ENCODE measurements around the gene SH3YL1.
"Not testable (repeated sequence)": the region's sequence is repeated elsewhere in the genome, so short reads cannot be mapped to it uniquely, and the experiment has no call there.

The SH3YL1 gene

GRCh38 chr2:175880-176820 is 87.7 kb downstream of the SH3YL1 start:
- DNase-seq: no peak

GRCh38 chr2:175161-175786 is 88.6 kb downstream of the SH3YL1 start:
- DNase-seq: no peak

GRCh38 chr2:172120-172519 is 91.7 kb downstream of the SH3YL1 start:
- not testable (repeated sequence) for DNase-seq

GRCh38 chr2:169741-170140 is 94.1 kb downstream of the SH3YL1 start:
- no peak for DNase-seq
